ENCODE results near the gene SNX9. TPM values are rescaled to one million over a fixed set of nuclear protein-coding genes. Genes with fewer than 3 reads are reported as not detected.
A peak's percentile ranks its signal among the peaks of the same experiment; 100 is the strongest.

SNX9 gene
- total and polyA plus RNA-seq, 10 of the 15 experiments (the other 5 are each of a cell fraction or from before 2014, with no cell fraction given), result 0.03 to 2.0 (median 0.37) TPM

DNA sequence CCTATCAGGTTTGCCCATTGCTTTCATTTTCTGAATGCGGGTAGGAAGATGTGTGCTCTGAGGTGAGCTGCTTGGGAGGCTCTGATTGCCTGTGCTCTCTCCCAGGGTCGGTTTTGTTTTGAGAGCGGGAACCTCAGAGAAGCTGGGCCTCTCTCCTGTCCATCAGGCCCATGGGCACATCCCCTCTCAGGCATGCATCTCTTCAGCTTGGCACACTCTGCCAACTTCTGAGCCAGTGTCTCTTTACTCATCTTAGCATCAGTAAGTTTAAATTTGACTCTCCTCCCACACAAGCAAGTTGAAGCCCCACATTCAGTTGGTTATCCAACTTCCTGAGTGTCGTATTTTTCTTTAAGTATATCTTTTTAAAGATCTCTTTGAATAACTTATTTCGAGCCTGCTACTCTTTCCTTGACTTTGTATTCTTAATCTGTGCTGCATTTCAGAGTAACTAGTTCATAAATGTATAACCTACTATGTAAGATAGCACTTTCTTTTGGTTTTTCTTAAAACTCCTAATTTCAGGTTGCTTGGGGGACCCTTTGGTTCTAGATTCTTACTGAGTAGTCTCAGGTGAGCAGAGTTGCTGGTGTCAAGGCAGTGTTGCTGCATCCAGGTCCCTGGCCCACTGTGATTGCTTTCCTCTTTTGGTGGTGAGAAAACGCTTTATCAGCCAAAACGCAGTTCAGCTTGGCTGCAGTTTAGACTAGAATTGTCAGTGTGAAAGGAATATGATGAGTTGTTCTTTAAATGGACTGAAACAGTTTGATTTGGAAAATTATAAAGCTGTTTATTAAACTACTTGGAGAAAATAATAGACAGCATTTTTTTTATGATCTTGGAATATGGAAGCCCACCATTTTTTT lies 54.8 kb downstream of the SNX9 start:
- H4K20me1 ChIP-seq (ENCODE audit: control insufficient read depth, insufficient read depth), result no peaks in the 10 kb centered on the region
- no TSS peak for BruUV-seq (replicated peaks)
- 69% methylated on average over 7 of the region's 7 CpGs for WGBS (ENCODE audit: insufficient coverage, insufficient replicate concordance, low lambda C conversion rate, missing lambda C conversion rate)
- no peak for TF ChIP-seq CREM (IDR thresholded peaks at IDR 0.05; ENCODE audit: low read depth)
- 0 out of 4 replicates have a peak, but pooled peaks of 1 of the 2 experiments have one; percentile 1 for TF ChIP-seq IKZF2 (IDR thresholded peaks at IDR 0.05)
- H3K4me3 ChIP-seq, result no peak overlapping the region
- in situ Hi-C loops (cut with MboI) (loop anchor here (5.0 kb wide), 1 partner anchor 121 kb away; no protein-coding TSS in a partner anchor), intact Hi-C loops (cut with micrococcal nuclease; ENCODE audit: unreplicated experiment) (loop anchor here (10.0 kb wide), 1 partner anchor 563 kb away; no protein-coding TSS in a partner anchor)
- ChIA-PET POLR2A (interaction anchor here (0.6 kb wide), 1 partner anchor 200 kb away, joined by 9 read pairs; no protein-coding TSS in a partner anchor), RAD21 (ENCODE audit: unreplicated experiment) (interaction anchor here (1.1 to 2.6 kb wide), 2 partner anchors 121 to 572 kb away, joined by 3 to 7 read pairs; no protein-coding TSS in a partner anchor), CTCF (interaction anchor here (0.9 to 4.4 kb wide), 4 partner anchors 10 to 195 kb away, joined by 3 to 33 read pairs (median 3); no protein-coding TSS in a partner anchor), SMC1A (ENCODE audit: uncharacterized antibody, unreplicated experiment) (interaction anchor here (0.7 to 10.3 kb wide), 4 partner anchors 10 to 117 kb away, joined by 3 to 208 read pairs (median 4); no protein-coding TSS in a partner anchor)
- ATAC-seq, result no peak
- H3K36me3 ChIP-seq (ENCODE audit: control insufficient read depth in 2 of 2, insufficient read depth in 2 of 2, low read length in 1 of 2), result no peaks in the 10 kb centered on the region
- H3K79me2 ChIP-seq (ENCODE audit: control insufficient read depth, insufficient read depth, low read length), result no peaks in the 10 kb centered on the region
- no peaks in the 10 kb centered on the region for H3K9me3 ChIP-seq (replicated peaks; ENCODE audit: control insufficient read depth, insufficient read depth, low read length)
- H3K9ac ChIP-seq (ENCODE audit: control insufficient read depth, insufficient read depth, low read length), result no peak overlapping the region
- H3K4me2 ChIP-seq (ENCODE audit: control insufficient read depth, insufficient read depth), result 0 out of 2 replicates have a peak overlapping the region, but pooled peaks have one; percentile 13
- H3K27ac ChIP-seq (ENCODE audit: control insufficient read depth, insufficient read depth), result no peak overlapping the region
- no peak overlapping the region for H2AFZ ChIP-seq (ENCODE audit: control insufficient read depth, low read depth, low read length)
- peaks cover 7% of the 10 kb centered on the region; the same call in 1 of the 2 replicates for H3K4me1 ChIP-seq (ENCODE audit: control insufficient read depth, insufficient read depth, low read length)
- no peaks in the 10 kb centered on the region; a peak in 1 of 4 replicates for H3K27me3 ChIP-seq (replicated peaks in 1 of 2; ENCODE audit: control insufficient read depth in 2 of 2, insufficient read depth in 2 of 2, low read length in 1 of 2)
- peak; percentile 44 for FAIRE-seq
- DNase-seq (ENCODE audit: low read depth, low spot score), result peak; percentile 13
